GM18499 (cell line): Measurements from ENCODE around the gene STAT4.

ENCODE experiments used
- ATAC-seq: cut with Tn5 transposase; IDR thresholded peaks from one replicate; pipeline ENCODE4 v1.9.1; 2021; ENCODE audit warnings: moderate number of reproducible peaks; ENCODE audit not compliant: insufficient read depth, unreplicated experiment

Gene STAT4

DNA sequence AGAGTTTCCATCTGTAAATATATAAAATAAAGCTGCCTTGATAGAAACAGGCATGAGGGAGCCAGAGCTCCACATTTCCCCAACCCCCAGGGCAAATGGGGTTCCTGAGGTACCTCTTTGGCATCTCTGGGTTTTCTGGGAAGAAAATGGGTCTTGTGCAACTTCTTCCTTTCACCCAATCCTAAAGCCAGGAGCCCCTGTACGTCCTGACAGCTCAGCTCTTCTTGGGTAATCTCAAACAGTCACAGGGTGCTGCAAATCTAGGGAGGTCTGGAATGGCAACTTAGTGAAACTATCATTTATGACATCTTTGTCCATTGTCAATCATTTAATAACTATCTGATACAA is 100.2 kb downstream of the STAT4 start:
- no peak for ATAC-seq

DNA sequence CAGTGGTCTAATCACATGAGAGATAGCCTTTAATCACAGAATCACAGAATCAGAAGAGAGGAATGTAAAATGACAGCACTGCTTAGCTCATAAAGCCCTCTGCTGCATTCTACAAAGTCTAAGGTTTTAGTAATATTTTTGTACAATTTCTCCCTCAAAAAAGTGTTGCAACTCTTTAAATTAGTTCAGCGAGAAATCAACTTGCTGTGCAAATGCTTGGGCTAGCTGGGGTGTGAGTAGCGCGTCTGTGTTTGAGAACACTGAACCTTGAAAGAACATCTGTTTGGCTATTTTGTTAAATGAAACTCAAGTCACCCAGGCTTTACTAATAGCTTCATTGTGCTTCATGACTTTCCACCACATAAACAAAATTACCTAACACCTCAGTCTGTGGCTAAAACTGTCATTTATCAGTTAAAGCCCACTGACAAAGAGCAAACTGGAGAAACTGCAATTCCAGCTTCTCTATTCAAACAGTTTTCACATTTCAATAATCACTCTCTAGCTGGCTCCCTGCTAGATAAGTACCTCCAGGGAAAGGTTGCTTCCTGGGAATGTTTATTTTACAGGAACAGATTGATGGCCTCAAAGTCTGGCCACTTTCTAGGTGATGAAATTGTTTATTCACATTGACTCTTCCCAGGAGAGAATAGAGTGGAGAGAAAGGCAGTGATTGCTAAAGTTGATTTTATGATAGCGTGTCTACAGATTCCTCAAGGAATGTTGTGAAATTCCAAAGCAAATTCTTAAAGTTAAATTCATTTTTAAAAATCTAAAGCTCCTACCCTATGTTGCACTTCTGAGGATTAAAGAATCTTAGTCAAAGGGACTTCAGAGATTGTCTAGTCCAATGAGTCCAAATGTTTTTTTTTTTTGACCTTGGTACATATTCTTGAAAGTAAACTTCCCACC is 100.8 kb downstream of the STAT4 start:
- ATAC-seq: peak; percentile 88

DNA sequence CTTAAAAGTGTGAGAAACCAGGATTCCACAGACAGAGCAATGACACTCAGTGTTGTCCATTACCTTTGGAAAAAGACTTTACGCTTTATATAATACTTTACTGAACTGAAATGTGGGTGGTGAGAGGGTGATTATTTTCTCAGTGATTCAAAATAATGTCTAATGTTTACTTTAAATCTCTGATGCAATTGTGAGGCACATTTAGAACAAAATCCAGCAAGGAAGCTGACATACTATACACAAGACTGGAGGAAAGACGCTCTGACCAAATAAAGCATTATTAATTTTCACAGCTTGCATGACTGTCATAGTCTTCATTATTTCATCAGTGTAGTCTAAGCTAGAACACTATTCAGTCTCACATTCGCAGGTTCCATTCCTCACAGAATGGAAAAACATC is 102.7 kb downstream of the STAT4 start:
- no peak for ATAC-seq

DNA sequence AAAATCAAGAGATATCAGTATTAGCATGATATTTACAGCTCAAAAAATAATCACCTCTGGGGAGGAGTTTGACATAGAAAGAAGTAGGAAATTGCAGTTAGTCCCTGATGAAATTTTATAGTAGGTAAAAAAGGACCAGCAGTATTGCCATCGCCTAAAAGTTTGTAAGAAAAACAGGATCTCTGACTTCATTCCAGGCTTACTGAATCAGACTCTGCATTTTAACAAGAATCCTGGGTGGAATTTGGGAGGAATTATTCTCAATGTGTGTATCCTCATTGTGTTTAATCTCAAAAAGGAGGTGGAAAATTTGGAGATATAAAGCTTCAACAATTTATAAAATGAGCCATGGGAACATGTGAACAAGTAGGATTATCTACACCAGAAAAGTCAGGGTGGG is 105.7 kb downstream of the STAT4 start:
- ATAC-seq: no peak

DNA sequence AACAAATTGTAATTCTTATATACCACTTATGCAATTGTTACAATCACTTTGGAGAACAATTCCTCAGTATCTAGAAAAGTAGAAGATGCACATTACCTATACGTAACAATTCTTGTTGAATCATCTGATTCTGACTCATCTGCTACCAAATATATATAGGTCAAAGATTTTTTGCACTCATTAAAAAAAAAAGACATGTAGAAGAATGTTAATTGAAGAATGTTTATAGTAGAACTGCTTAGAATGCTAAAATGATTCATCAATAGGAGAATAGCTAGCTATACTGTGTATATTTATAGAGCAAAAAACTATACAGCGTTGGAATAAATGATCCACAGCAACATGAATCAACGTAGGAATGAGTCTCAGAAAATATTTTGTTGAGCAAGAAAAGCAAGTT is 107.4 kb downstream of the STAT4 start:
- ATAC-seq: no peak

DNA sequence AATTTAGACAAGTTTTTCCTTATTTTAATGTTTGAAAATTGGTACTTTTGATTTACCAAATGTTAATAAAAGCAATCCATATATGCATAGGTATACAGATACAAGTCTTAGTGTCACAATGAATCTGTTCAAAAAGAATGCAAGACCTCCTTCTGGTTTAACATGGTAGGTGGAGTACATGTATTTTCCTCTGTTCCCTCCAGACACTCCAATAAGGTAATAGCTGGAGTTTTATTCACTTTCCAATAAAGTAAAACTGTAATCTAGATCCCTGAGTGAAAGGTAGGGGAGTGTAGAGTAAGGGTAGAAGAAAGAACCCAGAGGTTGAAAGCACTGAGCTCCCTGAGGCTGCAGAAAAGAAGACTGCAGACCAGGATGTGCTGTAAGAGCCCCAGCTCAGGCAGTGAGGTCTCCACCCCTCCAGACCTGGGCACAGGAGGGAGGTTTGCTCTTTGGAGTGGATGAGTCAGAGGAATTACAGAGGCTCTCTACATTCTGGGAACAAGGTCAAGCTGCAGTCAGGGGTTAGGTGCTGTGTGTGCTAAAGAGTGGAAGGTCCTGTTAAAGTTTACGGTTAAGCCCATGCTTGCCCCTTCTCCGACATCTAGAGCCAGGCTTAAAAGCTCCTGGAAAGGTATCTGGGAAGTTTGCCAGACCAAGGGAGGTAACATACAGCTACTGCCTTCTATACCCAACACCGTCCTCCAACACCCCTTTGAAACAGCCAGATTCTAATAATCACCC is 109.2 kb downstream of the STAT4 start:
- no peak for ATAC-seq

DNA sequence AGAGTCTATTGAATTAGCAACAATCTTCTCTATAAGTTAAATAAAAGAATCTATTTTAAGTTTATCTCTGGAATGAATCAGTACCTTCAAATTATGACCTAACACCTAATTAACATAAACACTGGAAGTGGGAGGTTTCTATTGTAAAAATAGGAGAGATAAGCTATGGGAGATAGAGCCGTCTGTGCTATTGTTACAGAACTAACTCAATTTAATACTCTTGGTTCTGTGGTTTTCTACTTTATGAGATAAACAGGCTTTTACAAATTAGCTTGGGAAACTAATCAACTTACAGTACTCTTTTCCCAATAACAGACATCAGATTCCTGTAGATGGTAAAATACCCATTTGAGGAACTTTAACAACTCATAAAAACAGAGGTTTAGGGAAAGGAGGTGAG is 111.2 kb downstream of the STAT4 start:
- no peak for ATAC-seq

DNA sequence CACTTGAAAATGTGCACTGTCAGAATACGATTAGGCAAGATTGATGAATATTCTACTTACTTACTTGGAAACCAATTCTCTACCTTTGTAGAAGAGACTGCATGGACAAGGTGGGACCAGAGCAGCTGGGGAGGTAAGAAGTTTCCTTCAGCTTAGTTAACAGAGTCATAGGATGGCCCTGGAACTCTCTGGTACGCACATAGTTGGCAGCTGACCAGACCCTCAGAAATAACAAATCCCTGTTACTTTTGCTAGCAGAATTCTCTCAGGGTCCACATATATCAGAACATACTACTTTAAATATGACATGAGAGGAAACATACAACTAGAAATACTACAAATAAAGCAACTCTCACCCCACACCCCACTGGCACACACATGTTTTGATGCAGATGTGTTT is 112.1 kb downstream of the STAT4 start:
- ATAC-seq: no peak

DNA sequence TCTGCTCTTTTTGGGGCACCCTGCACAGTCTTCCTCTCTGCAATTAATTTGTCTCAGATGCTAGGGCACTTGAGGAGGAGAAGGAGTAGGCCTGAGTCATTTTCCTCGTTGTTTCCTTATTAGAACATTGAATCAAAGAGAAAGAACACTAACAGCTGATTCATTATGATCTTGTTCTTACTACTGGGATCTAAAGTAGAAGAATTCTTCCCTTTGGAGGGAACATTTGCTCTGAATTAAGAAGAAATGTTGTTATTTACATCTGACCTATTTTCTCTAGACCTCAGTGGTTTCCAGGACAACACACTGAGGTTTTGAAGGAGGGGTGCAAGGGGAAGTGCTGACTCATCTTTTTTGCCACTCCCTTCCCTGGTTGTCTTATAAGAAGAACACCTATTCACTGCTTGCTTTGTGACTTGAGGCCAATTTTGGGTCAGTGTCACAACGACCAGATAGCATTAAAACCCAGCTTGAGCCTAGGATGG is 112.5 kb downstream of the STAT4 start:
- no peak for ATAC-seq

DNA sequence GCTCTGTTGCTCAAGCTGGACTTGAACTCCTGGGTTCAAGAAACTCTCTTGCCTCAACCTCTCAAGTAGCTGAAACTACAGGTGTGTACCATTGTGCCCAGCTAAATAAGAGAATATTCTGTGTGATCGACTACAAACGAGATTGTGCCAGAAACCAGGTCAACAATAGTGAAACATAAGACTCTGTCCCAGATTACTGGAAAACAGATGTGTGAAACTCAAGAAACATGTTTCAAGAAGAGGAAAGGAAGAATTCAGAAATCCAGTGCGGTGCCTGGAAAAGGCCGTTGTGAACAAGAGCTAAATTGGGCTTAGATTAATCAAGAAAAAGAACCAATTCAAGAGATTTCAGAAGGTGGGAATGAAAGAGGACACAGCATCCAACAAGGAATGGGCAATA is 113.4 kb downstream of the STAT4 start:
- no peak for ATAC-seq

DNA sequence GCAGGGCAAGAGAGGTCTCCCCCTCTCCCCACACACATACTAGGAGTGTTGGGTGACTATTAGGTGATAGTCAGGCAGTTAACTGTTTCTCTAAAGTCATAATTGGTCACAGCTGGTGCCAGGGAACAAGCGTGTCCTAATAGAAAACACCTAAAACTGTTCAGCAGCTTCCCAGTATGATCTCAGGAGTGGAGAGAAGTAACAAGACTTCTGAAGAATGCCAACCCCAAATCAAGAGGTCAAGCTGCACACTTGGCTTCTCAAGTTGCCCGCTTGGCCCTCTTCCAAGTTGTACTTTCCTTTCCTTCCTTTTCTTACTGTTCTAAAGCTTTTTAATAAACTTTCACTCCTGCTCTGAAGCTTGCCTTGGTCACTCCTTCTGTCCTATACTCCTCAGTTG is 114.4 kb downstream of the STAT4 start:
- ATAC-seq: no peak

DNA sequence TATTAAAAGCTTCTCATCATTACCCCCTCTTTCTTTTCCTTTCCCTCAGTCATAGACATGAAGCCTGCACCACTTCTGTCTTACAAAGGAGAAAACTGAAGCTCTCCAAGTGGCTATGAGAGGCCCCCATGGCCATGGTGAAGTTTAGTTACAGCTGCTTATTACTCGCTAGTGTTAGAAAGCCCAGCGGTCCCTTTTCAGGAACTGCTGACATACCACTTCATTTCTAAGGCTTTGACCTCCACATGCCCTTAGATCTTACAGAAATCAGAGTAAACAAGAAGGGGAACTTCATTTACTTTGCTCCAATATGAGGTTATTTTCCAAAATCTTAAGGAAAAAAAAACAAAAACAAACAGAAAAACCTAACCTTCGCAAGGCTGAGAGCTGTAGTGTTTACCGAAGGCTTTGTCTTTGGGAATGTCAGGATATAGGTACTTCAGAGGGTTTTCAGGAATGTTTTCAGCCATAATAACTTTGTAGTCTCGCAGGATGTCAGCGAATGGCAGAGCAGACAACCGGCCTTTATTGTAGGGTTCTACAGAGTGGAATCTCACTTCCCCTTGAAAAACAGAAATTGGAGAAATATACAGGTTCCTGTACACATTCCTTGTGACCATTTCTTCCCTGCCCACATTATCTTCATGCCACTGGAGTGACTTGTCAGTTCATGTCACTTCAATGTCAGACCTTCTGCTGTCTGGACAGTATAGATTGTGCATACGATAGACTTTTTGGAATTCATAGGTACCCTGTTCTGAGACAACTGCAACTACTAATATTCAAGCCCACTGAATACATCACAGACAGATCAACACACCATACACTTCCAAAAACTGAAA is 118.0 kb downstream of the STAT4 start:
- no peak for ATAC-seq

DNA sequence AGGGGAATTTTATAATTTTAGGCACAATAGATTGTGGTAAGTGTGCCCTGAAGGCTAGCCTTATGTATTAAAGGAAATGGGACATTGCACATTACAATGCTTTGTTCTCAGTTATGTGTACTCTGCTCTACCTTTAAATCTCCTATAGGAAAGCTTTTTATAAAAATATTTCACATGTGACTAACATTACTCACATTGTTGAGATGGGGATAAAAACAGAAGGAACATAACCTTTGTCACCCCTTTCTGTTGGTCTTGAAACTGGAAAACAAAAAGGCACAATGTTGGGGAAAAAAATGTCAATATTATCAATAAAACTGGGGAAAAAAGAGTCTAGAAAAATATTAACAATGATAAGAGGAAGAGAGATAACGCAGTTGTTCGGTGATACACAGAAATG is 119.5 kb downstream of the STAT4 start:
- ATAC-seq: no peak

DNA sequence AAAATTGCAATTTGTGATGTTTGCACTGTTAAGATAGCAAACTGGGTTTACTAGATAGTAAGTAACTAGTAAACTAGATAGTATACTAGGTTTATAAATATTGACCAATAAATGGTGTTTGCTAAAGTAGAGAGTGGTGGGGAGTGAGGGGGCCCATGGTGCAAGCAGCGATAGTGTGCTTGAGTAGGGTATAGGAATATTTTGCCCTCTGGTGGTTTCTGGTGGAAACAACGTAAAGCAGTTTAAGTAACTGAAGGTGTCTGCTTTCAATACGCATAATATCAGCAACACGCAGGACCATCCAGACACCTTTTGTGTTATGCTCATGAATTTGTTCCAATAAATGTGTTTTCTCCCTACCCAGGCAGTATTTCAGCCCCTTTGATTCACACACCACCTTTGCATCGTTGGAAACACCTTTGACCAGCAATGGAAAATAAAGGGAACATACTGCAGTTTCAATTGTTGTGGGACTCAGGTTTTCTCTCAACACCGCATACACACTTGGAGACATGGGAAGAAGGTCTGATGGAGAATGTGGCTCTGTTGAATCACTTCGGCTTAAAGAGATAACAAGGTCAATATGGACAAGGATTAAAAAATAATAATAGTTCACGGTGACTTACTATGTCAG is 120.2 kb downstream of the STAT4 start:
- ATAC-seq: peak; percentile 88

DNA sequence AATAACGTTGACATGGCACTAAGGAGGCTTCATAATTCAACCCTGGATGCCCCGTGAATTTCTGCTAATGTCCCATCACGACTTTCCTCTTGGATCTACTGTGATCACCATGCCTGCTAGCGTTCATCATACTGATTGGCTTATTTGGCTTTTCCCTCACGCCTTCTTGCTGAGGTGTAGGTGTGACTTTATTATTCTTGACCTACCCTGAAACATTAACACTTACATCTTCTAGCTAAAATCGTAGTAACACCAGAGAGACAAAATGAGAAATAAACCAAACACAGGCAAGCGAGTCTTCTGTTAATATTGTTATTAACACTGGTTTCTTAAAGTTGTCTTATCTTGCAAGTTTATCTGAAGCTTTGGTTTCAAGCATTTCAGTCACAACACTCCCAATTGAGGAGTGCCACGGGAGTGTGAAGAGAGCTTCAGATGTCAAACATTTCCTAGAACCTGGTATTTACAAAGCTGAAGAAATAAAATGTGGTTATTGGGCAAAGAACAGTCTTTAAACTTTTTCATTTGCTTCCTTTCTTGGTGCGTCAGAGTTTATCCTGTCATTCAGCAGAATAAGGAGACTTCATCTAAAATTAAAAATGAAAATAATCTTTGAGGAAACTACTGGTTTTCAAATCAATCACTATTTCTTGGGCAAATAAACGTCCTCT is 121.4 kb downstream of the STAT4 start:
- no peak for ATAC-seq

DNA sequence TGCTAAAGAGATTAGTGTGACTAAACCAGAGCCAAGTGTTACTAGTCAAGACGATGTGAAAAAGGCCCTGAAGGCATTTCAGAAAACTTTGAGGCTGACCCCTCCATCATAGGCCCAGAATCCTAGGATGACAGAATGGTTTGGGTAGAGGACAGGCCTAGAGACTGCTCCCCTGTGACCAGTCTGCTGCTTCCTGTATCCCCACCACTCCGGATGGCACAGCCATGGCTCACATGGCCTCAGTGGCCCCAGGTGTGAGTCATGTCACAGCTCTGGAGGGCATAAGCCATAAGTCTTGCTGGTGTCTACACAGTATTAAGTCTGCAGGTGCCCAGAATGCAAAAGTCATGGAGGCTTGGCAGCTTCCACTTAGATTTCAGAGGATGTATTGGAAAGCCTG is 124.4 kb downstream of the STAT4 start:
- no peak for ATAC-seq

DNA sequence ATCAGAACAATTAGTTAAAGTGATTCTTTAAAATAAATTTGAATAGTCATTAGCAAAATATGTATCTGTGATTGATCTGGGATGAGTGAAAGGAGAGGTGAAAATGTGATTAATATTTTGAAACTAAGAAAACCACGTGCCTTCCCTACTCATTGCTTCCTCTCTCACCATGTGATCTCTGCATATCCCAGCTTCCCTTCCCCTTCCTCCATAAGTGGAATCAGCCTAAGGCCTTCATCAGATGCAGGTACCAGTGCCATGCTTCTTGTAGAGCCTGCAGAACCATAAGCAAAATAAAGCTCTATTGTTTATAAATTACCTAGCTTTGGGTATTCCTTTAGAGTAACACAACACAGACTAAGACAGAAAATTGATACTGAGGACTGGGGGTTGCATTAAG is 125.7 kb downstream of the STAT4 start:
- no peak for ATAC-seq

DNA sequence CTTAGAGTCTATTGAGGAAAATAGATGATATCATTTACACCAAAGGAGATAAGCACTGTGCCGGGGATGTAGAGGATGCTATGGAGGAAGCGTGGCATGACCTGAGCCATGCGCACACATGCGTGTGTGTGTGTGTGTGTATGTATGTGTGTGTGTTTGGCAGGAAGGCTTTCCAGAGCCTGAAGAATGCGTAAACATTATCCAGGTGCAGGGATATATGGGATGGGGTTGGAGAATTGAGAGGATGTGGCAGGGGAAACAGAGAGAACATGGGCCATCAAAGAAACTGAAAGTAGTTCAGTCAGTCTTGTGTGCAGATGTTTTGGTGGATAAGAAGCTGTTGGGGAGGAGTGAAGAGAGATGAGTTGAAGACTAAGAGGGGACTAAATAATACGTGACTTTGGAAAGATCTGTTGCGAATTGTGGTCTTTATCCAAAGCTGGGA is 127.5 kb downstream of the STAT4 start:
- no peak for ATAC-seq

DNA sequence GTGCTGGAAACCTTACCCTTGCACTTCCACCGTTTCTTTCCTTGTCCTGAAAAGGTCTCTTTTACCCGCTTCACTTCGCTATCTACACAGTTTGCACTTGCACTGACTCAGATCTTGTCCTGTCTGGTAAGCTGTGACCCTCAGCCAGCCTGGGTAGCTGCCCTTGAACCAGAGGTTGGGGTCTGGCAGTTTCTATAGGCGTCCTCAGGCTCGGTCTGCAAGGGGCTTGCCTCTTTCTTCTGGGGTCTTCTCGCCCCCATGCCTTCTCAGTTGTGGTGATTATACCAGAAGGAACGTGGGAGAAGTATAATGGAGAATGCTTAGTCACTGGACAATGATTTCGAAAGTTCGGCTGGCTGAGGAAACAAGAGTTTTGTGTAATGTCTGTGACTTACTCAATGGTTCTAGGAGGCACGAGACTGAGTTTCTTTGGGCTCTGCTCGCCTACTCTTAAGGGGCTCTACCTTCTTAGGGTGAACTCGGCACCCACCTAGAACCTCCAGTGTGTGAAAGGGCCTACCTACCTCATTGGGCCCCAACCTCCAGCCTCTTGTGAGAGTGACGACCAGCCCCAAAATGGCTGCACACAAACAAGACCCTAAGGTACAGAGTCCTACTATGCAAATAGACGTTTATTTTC is 129.9 kb downstream of the STAT4 start:
- ATAC-seq: peak; percentile 4
